ENCODE measurements around the gene FBXW2.

FBXW2 gene

DNA sequence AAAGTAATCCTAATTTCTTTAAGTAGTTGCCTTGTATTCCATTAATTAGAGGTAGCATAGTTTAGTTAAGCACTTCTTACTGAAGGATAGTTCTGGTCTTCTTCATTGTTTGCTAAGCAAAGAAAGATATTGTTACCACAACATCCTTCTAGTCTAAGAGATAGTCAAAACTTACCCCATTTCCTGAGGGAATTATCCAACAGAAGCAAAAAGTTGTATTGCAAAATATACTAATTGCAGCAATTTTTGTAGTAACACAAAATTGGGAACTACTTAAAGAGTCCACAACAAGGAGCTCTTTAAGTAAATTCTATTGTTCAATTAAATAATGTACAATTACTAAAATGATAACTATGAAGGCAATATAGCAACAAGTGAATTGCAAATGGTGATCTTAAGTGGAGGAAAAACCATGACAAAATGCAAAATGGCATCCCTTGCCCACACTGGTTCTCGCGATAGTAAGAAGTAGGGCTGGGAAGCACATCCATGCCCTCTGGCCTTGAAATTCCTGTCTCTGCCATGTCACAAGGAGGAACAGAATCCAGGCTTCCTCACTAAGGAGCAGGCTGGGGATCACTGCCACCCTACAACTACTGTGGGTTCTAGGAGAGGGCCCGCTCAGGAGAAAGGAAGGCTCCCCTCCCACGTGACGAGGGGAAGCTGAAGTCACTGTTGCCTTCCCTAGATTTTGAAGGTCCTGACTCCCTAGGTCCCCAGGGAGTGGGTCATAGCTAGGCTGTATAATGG lies 55.6 kb downstream of the FBXW2 start:
- Histone ChIP-seq H3K4me3 (replicated peaks; ENCODE audit: insufficient read depth, low read length) (no peak overlapping the region), H3K27me3 (ENCODE audit: insufficient read depth, poor library complexity, severe bottlenecking) (no peaks in the 10 kb centered on the region), H3K27ac (replicated peaks) (peak overlapping the region; percentile 69)
- peak in 1 of 2 experiments; percentile 77 for DNase-seq (ENCODE audit: low read depth in 1 of 2, low spot score in 1 of 2)
- TF ChIP-seq, protein P1, sequence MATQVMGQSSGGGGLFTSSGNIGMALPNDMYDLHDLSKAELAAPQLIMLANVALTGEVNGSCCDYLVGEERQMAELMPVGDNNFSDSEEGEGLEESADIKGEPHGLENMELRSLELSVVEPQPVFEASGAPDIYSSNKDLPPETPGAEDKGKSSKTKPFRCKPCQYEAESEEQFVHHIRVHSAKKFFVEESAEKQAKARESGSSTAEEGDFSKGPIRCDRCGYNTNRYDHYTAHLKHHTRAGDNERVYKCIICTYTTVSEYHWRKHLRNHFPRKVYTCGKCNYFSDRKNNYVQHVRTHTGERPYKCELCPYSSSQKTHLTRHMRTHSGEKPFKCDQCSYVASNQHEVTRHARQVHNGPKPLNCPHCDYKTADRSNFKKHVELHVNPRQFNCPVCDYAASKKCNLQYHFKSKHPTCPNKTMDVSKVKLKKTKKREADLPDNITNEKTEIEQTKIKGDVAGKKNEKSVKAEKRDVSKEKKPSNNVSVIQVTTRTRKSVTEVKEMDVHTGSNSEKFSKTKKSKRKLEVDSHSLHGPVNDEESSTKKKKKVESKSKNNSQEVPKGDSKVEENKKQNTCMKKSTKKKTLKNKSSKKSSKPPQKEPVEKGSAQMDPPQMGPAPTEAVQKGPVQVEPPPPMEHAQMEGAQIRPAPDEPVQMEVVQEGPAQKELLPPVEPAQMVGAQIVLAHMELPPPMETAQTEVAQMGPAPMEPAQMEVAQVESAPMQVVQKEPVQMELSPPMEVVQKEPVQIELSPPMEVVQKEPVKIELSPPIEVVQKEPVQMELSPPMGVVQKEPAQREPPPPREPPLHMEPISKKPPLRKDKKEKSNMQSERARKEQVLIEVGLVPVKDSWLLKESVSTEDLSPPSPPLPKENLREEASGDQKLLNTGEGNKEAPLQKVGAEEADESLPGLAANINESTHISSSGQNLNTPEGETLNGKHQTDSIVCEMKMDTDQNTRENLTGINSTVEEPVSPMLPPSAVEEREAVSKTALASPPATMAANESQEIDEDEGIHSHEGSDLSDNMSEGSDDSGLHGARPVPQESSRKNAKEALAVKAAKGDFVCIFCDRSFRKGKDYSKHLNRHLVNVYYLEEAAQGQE (IDR thresholded peaks at IDR 0.05; ENCODE audit: insufficient replicate concordance, low read depth): no peak
- TF ChIP-seq POLR2AphosphoS5 (IDR thresholded peaks at IDR 0.05; ENCODE audit: low read depth): no peak
- TF ChIP-seq GABPA (IDR thresholded peaks at IDR 0.05; ENCODE audit: low read depth): no peak
- TF ChIP-seq SPI1 (IDR thresholded peaks at IDR 0.05; ENCODE audit: borderline replicate concordance, low read depth): no peak
- no peak for TF ChIP-seq CTCF (IDR thresholded peaks at IDR 0.05; ENCODE audit: insufficient read depth, low read length)

- H3K27me3 ChIP-seq (ENCODE audit: insufficient read depth, poor library complexity, severe bottlenecking): no peaks in the 10 kb centered on the region
- DNase-seq (ENCODE audit: low read depth in 1 of 2, low spot score in 1 of 2): peak; percentile 33 to 52
- peak overlapping the region; percentile 69 for H3K27ac ChIP-seq (replicated peaks)
- no peak overlapping the region for H3K4me3 ChIP-seq (replicated peaks; ENCODE audit: insufficient read depth, low read length)
- TF ChIP-seq CTCF (IDR thresholded peaks at IDR 0.05; ENCODE audit: insufficient read depth, low read length) (no peak), POLR2AphosphoS5 (IDR thresholded peaks at IDR 0.05; ENCODE audit: low read depth) (no peak)
- TF ChIP-seq, protein P1 (IDR thresholded peaks at IDR 0.05; ENCODE audit: insufficient replicate concordance, low read depth): no peak
Observed at GRCh38 chr9:120736881-120737280, 56.3 kb downstream of the FBXW2 start.

- peak overlapping the region; percentile 69 for H3K27ac ChIP-seq (replicated peaks)
- no peak overlapping the region for H3K4me3 ChIP-seq (replicated peaks; ENCODE audit: insufficient read depth, low read length)
- peak; percentile 98 for DNase-seq (ENCODE audit: low read depth in 1 of 2, low spot score in 1 of 2)
- no peaks in the 10 kb centered on the region for H3K27me3 ChIP-seq (ENCODE audit: insufficient read depth, poor library complexity, severe bottlenecking)
- TF ChIP-seq GABPA (IDR thresholded peaks at IDR 0.05; ENCODE audit: low read depth): peak; percentile 8; the same call in 1 of the 2 replicates
- TF ChIP-seq, protein P1 (IDR thresholded peaks at IDR 0.05; ENCODE audit: insufficient replicate concordance, low read depth): peak; percentile 72
- no peak for TF ChIP-seq CTCF (IDR thresholded peaks at IDR 0.05; ENCODE audit: insufficient read depth, low read length)
- TF ChIP-seq SPI1 (IDR thresholded peaks at IDR 0.05; ENCODE audit: borderline replicate concordance, low read depth): peak; percentile 88
- TF ChIP-seq POLR2AphosphoS5 (IDR thresholded peaks at IDR 0.05; ENCODE audit: low read depth): peak; percentile 97
Observed at GRCh38 chr9:120735415-120736126, 57.6 kb downstream of the FBXW2 start.

Measured in HL-60 (cell line).